T-helper 9 cell (primary cell): ENCODE results near the gene SFXN5.

ENCODE experiments used
- DNase-seq: peaks from one replicate; pipeline ENCODE4 v3.0.0-alpha.2; 2020

Gene SFXN5

GRCh38 chr2:72993147-72993932 lies 78.2 kb downstream of the SFXN5 start:
- peak; percentile 28 for DNase-seq

- no peak for DNase-seq
These were observed 78.8 kb downstream of the SFXN5 start for GRCh38 chr2:72992734-72993102.

- DNase-seq: no peak
These were observed 79.4 kb downstream of the SFXN5 start for GRCh38 chr2:72991980-72992733.

GRCh38 chr2:72991439-72991725 lies 80.1 kb downstream of the SFXN5 start:
- DNase-seq: no peak

DNA sequence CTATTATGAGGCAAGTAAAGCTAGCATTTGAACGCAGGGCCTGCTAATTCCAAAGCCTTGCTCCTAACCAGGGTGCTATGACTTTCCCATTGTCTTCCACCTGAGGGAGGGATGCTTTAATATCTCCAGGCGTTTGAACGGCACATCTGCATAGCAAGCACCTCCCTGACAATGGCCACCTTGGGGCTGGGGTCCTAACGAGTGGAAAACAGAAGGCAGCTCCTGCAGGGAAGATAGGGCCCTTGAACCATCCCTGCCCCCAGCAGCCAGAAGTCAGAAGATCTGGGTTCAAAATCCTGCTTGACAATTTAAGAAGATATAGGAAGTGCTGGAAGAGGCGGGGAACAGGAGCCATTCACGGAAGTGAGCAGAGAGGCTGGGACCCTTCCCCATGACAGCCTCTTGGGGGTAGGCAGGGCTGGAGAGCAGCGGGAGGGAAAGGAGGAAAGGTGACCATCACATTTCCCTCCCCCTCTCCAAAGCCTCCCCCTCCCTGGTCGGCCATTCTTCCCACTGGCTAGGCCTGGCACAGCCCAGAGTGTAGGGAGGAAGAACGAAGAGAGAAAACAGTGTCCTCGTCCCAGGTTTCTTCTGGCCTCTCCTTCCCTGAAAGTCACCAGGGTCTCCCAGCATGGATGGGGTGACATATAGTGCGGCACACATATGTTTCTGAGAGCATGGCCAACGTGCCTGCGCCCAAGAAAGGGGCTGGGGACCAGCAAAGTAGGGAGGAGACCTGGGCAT lies 80.6 kb downstream of the SFXN5 start:
- DNase-seq: no peak

GRCh38 chr2:72989770-72990556 lies 81.5 kb downstream of the SFXN5 start:
- no peak for DNase-seq

DNA sequence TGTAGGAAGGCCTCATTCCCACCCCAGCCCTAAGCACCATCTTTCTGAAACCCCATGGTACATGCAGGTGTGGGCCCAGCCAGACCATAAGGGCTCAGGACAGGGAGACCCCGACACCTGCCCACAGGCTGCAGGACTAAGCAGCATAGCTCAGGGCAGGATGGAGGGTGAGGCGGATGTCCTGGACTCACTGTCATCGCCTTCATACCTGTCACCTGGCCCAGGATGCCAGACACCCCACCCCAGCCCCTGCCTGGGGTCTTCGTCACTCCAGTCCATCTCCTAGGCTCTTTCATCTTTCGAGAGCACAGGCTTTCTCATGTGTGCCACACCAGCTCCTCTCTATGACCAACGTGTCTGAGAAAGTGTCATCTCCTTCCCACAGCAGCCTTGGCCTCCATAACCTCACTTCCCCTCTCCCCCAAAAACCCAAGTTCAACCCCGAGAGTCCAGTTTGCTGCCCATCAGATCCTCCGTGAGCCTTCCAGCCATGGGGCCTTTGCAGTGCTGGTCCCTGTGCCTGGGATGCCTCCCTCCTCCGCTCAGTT lies 82.7 kb downstream of the SFXN5 start:
- no peak for DNase-seq

DNA sequence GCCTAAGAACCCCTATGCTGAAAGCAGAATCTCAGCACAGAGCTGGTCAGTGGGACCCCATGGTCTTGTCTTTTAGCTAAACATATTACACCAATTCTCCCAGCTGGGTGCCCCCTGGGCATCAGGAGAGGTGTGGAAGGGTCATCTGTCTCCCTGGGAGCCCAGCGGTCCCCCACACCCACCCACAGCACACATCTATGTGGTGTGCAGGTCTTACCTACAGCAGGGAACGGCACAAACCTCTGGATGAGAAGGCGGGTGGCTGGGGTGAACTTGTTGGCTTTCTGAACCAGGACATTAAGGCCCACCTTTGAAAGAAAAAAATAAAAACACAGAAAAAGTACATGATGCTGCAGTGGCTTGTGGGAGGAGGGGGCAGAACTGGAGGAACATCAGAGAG lies 83.5 kb downstream of the SFXN5 start:
- no peak for DNase-seq

GRCh38 chr2:72985891-72986683 lies 85.4 kb downstream of the SFXN5 start:
- DNase-seq: no peak

- no peak for DNase-seq
These were observed 86.4 kb downstream of the SFXN5 start for GRCh38 chr2:72985136-72985535.

DNA sequence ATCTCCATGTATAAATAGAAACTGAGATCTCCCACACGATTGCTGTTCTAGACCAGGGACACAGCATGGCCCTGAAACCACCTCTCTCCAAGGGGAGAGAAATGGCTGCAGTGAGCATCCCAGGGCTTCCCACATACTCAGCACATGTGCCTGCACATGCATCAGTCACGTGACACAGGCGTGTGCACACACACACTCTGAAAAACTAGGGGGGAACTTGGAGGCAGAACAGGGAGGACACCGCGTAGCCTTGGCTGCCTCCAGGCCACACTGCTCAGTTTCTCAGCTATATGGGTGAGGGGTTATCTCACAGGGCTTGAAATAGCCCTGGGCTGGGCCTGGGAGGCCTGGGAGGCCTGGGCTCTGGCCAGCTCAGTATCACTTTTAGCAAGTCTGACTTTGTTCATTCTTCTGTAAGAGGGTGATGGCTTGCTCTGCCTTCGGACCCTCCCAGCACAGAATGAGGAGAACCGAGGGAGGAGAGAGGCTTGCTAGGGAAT lies 87.3 kb downstream of the SFXN5 start:
- DNase-seq: no peak

GRCh38 chr2:72983500-72984161 lies 87.9 kb downstream of the SFXN5 start:
- no peak for DNase-seq

DNA sequence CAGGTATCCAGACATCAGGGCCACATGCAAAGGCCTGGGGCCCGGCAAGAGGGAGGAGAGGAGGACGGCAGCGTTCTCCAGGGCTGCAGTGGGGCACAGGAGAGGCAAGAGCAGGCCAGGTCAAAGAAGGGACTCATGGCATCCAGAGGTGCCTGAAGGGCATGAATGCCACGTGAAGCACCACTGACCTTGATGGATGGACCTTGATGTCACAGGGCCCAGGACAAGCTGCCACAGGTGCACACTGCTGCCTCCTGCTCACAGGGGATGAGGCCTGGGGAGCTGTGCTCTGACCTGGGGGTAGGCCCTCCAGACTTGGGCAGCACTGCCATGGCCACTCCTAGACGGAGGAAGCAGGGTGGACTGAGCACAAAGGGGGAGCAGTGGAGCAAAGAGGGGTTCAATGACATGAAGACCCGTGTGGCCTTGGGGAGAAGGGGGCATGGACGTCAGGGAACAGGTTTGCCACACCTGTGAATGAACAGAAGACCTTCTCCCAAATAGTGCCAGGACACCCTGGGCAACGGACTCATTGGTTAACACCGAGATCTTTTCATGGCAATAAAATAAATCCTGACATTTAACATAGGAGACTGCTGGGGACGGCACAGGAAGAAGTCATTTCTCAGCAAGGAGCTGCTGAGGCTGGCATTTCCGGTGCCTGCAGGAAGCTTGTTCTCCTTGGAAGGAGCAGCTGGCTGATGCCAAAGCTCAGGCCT lies 88.6 kb downstream of the SFXN5 start:
- DNase-seq: no peak

DNA sequence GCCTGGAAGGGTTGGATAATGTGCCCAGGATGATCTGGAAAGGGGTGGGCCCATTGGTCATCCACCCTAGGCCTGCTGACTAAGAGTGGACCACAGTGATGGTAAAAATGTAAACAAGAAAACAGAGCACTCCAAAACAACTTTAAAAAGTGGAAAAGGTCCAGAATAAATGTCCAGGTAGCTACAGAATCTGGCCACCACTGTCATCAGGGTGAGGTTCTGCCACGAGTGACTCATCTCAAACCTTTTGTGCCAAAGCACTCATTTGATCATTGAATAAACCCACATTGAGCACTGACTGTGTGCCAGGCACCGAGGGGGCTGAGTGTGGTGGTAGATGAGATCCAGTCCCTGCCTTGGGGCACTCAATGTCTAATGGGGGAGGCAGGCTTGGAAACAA lies 89.3 kb downstream of the SFXN5 start:
- DNase-seq: no peak

DNA sequence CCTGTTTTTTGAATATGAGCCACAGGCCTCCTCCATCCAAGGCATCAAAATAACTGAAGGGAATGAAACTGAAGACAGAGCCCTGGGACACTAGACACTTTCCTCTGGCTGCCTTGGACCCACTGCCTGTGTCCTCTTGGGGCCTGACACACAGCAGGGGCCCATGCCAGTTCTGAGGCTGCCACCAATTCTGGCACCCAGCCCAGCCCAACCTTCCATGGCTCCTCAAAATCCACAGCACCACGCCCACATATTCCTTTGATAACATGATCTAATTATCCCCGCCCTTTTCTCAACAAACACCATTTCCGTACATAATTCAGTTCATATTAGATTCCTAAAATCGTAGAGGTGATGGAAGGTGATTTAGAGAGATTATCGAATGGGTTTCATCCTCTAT lies 90.0 kb downstream of the SFXN5 start:
- DNase-seq: no peak

GRCh38 chr2:72980535-72981217 lies 90.8 kb downstream of the SFXN5 start:
- no peak for DNase-seq

- DNase-seq: no peak
These were observed 91.6 kb downstream of the SFXN5 start for GRCh38 chr2:72979896-72980295.

- no peak for DNase-seq
These were observed 96.5 kb downstream of the SFXN5 start for GRCh38 chr2:72975017-72975416.

DNA sequence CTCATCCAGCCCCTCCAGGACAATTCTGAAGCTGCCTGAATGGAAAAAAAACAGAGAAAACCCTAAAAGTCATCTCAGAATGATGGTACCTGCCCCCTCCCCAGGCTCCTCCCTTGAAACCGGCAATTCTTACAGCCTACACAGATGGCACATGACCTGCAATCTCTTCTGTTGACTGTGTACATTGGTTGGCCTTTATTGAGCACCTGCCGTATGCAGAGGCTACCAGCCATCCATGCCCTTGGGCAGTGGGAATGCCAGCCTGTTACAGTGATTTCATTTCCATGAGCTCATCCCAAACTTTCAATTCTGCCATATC lies 97.1 kb downstream of the SFXN5 start:
- DNase-seq: no peak
